AG04450 (cell line): Measurements from ENCODE around the gene MEGF8. TPM values are rescaled to one million over a fixed set of nuclear protein-coding genes. Genes with fewer than 3 reads are reported as not detected.
A peak's percentile ranks its signal among the peaks of the same experiment; 100 is the strongest.

Experiments used
- CTCF ChIA-PET: fragments of 300-600, 350-600 bp; formaldehyde crosslinking; extraction: SDS; loops from one replicate; lab custom pipeline; 2022; ENCODE audit warnings: antibody characterized with exemption, inconsistent platforms; lab: Charles Lee
- POLR2A ChIA-PET: fragments of 350-600 bp; formaldehyde crosslinking; extraction: SDS; loops from one replicate; lab custom pipeline; 2021; ENCODE audit warnings: antibody characterized with exemption, inconsistent platforms; lab: Yijun Ruan, JAX
- DNase-seq: peaks from one replicate; pipeline ENCODE4 v3.0.0-alpha.2; 2011; ENCODE audit warnings: low read depth, low spot score
- H3K27ac ChIP-seq: one replicate; pipeline ENCODE4 v1.5.1; 2012; ENCODE audit warnings: low read depth, low read length, control low read depth
- H3K27me3 ChIP-seq: one replicate; pipeline ENCODE4 v1.6.0; 2012; ENCODE audit warnings: low read length; ENCODE audit not compliant: control insufficient read depth, insufficient read depth
- H3K4me3 ChIP-seq: 2 replicates; pipeline ENCODE4 v1.5.1; 2011; ENCODE audit warnings: mild to moderate bottlenecking, low read depth, low read length, control low read depth
- H3K9me3 ChIP-seq: 2 replicates; pipeline ENCODE4 v1.5.1; 2012; ENCODE audit warnings: low read length; ENCODE audit not compliant: control insufficient read depth, insufficient read depth
- polyA plus RNA-seq: library from polyadenylated mRNA; depleted of rRNA; stranded (reverse); fragments of >200 nt; gene quantifications from 2 replicates; pipeline ENCODE4 v1.2.3, GENCODE V29; 2011
- TF ChIP-seq, protein P1 (sequence below): IDR thresholded peaks from 2 replicates; pipeline ENCODE4 v1.5.1; 2011; ENCODE audit warnings: low read depth, low read length, control low read depth, inconsistent platforms

The MEGF8 gene
- polyA plus RNA-seq, 1 experiment = 10.6 TPM

DNA sequence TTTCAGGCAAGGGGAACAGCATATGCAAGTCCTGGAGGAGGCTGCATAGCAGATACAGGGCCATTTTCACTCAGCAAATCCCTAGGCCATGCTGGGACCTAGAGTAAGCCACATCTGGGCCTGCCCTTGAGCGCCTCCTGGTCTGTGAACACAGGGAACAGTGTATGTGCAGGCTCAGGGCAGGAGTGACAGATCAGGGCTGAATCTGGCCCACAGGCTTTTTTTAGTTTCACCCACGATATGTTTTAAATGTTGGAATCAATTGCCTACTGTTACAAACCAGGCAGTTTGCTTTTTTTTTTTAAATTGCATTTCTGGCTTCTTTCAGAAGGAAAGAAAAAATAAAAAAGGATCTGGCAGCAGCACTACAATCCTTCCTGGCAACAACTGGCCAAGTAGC, 13.8 kb upstream of the MEGF8 start:
- TF ChIP-seq, protein P1, sequence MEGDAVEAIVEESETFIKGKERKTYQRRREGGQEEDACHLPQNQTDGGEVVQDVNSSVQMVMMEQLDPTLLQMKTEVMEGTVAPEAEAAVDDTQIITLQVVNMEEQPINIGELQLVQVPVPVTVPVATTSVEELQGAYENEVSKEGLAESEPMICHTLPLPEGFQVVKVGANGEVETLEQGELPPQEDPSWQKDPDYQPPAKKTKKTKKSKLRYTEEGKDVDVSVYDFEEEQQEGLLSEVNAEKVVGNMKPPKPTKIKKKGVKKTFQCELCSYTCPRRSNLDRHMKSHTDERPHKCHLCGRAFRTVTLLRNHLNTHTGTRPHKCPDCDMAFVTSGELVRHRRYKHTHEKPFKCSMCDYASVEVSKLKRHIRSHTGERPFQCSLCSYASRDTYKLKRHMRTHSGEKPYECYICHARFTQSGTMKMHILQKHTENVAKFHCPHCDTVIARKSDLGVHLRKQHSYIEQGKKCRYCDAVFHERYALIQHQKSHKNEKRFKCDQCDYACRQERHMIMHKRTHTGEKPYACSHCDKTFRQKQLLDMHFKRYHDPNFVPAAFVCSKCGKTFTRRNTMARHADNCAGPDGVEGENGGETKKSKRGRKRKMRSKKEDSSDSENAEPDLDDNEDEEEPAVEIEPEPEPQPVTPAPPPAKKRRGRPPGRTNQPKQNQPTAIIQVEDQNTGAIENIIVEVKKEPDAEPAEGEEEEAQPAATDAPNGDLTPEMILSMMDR = no peak
- no peak for DNase-seq
- Histone ChIP-seq H3K4me3 (no peak overlapping the region), H3K9me3 (peaks cover 3% of the 10 kb centered on the region; the same call in 1 of the 2 replicates), H3K27ac (no peak overlapping the region), H3K27me3 (peaks cover 11% of the 10 kb centered on the region)
- CTCF ChIA-PET = interaction anchor here (0.8 kb wide), 1 partner anchor 12 kb away, joined by 3 read pairs; no protein-coding TSS in a partner anchor
- POLR2A ChIA-PET = interaction anchor here (0.6 kb wide), 1 partner anchor 9 kb away, joined by 3 read pairs; the partner anchor contains the start of genes PAFAH1B3 and PRR19

DNA sequence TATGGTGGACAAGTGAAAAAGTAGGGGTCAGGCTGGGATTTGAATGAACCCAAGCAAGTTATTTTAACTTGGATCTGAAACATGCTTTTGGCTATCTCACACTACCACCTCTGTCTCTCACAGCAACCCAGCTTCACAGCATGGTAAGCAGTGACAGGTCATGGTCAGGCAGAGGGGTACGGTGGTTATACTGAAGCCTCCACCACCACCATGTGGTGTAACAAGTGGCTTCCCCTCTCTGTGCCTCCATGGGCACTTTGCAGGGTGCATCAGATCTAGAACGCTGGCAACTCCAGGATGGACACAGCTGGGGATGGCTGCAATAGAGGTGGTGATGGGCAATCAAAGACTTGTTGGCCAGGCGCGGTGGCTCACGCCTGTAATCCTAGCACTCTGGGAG, 13.1 kb upstream of the MEGF8 start:
- ChIA-PET POLR2A (no interaction called here), CTCF (interaction anchor here (0.8 kb wide), 1 partner anchor 11 kb away, joined by 3 read pairs; no protein-coding TSS in a partner anchor)

DNA sequence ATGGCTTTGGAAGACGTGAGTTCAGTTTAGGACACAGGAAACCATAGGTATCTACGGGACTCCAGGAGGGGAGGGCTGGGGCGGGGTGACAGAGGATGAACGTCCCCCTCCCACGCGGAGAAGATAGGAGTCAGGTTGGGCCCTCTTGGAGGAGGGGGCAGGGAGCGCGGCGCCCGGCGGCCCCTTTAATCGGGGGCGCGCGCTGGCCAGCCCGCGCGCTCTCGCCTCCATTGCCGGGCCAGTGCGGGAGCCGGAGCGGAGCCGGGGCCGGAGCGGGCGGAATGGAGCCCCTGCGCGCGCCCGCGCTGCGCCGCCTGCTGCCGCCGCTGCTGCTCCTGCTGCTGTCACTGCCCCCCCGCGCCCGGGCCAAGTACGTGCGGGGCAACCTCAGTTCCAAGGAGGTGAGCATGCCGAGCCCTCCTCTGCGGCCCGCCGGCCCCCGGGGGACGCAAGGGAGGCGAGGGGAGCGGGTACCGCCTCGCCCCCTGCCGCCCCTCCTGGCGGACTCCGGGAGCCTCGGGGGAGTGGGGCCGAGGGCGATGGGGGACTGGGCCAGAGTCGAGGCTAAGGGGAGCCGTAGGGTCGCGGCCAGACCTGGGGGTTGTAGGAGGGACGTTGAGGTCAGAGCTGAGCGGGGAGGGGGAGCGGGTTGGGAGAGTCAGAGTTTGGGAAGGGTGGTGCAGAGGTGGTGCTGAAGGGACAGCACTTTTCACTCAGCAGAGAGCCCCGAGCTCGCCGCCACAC, 12.2 kb upstream of the MEGF8 start, which contains the start of gene TMEM145:
Gene TMEM145, plus strand, starts transcription at position 214 of the 744 bp plus-strand sequence. Its CDS starts 68 bp downstream, at position 282.
- no peak within 1 kb of the TSS for H3K27ac ChIP-seq
- no peaks in the 10 kb centered on the region; the same call in 1 of the 2 replicates for H3K9me3 ChIP-seq
- peaks cover 11% of the 10 kb centered on the region for H3K27me3 ChIP-seq
- POLR2A ChIA-PET = interaction anchor here (0.9 kb wide), 1 partner anchor 11 kb away, joined by 4 read pairs; the partner anchor contains the start of genes PAFAH1B3 and PRR19
- TF ChIP-seq, protein P1 = peak; percentile 2; the same call in 1 of the 2 replicates
- CTCF ChIA-PET = no interaction called here
- DNase-seq = no peak
- H3K4me3 ChIP-seq = peak within 1 kb of the TSS; percentile 52

More for the DNA sequence above, 13.1 kb upstream of the MEGF8 start:
- H3K27me3 ChIP-seq = peaks cover 11% of the 10 kb centered on the region
- H3K27ac ChIP-seq = no peak overlapping the region
- H3K4me3 ChIP-seq = no peak overlapping the region
- no peaks in the 10 kb centered on the region; the same call in 1 of the 2 replicates for H3K9me3 ChIP-seq
- TF ChIP-seq, protein P1 = no peak
- DNase-seq = no peak

DNA sequence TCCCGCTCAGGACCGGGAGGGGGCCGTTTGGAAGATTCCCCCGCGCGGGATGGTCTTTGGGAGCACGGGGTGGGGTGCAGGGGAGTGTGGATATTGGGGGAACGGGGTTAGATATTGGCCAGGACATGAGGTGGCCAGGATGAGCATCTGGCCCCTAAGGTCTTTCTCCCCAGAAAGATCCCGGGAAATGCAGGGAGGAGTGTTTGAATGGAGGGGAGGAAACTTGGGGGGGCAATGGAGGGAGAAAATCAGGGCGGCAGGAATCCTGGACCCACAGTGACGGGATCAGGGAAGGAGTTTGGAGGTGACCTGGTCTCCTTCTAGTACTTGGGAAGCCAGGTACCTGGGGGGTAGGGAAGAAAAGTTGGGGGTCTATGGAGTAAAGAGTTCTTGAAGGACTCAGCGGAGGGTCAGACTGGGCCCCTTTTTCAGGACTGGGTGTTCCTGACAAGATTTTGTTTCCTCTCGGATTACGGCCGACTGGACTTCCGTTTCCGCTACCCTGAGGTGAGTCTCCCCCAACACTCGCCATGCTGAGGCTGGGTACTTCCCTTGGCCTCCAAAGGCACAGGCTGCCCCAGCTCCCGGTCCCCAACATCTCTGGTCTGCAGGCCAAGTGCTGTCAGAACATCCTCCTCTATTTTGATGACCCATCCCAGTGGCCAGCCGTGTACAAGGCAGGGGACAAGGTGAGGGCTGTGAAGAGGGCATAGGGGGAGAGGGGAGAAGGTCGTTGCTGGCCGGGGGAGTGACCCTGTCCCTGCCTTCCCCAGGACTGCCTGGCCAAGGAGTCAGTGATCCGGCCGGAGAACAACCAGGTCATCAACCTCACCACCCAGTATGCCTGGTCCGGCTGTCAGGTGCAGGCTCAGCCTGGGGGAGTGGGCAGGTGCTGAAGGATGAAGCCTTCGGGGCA, 11.3 kb upstream of the MEGF8 start:
- DNase-seq = no peak
- ChIA-PET CTCF (no interaction called here), POLR2A (interaction anchor here (0.9 kb wide), 1 partner anchor 12 kb away, joined by 4 read pairs; the partner anchor contains the start of genes PAFAH1B3 and PRR19)
- H3K27me3 ChIP-seq = peaks cover 11% of the 10 kb centered on the region
- H3K4me3 ChIP-seq = no peak overlapping the region
- no peaks in the 10 kb centered on the region; the same call in 1 of the 2 replicates for H3K9me3 ChIP-seq
- TF ChIP-seq, protein P1 = no peak
- no peak overlapping the region for H3K27ac ChIP-seq
